ENCODE measurements around the gene WFDC5.
"Not testable (repeated sequence)": the region's sequence is repeated elsewhere in the genome, so short reads cannot be mapped to it uniquely, and the experiment has no call there.

Gene WFDC5

GRCh38 chr20:45114465-45115385 is at the start of gene WFDC5:
TSS of gene WFDC5 (minus strand) at chr20:45115174. CDS start at chr20:45115083, 91 bp downstream.
- H3K4me3 ChIP-seq (ENCODE audit: low read length), result no peak within 1 kb of the TSS
- no peaks in the 10 kb centered on the region for H3K27me3 ChIP-seq (ENCODE audit: control insufficient read depth, insufficient read depth, low read length)
- no peak within 1 kb of the TSS for H3K27ac ChIP-seq (ENCODE audit: low read length)
- DNase-seq (ENCODE audit: low read depth, low spot score), result no peak
- no CpG with 5 or more reads among the region's 16 CpGs for WGBS (ENCODE audit: insufficient coverage, insufficient read length)
- H3K9me3 ChIP-seq (ENCODE audit: control insufficient read depth, insufficient read depth, low read length), result no peaks in the 10 kb centered on the region
- peaks cover 1% of the 10 kb centered on the region for H3K4me1 ChIP-seq (ENCODE audit: control insufficient read depth, insufficient read depth, low read length)
- H3K36me3 ChIP-seq (ENCODE audit: control insufficient read depth, insufficient read depth, low read length), result no peaks in the 10 kb centered on the region

- no CpG with 5 or more reads among the region's 1 CpG for WGBS (ENCODE audit: insufficient coverage, insufficient read length)
- Histone ChIP-seq H3K9me3 (ENCODE audit: control insufficient read depth, insufficient read depth, low read length) (no peaks in the 10 kb centered on the region), H3K36me3 (ENCODE audit: control insufficient read depth, insufficient read depth, low read length) (no peaks in the 10 kb centered on the region), H3K4me3 (ENCODE audit: low read length) (no peak overlapping the region), H3K27ac (ENCODE audit: low read length) (no peak overlapping the region), H3K27me3 (ENCODE audit: control insufficient read depth, insufficient read depth, low read length) (no peaks in the 10 kb centered on the region), H3K4me1 (ENCODE audit: control insufficient read depth, insufficient read depth, low read length) (no peaks in the 10 kb centered on the region)
- DNase-seq (ENCODE audit: low read depth, low spot score), result no peak
Measured at GRCh38 chr20:45163083-45163803, 48.3 kb upstream of the WFDC5 start.

- Histone ChIP-seq H3K27me3 (ENCODE audit: control insufficient read depth, insufficient read depth, low read length) (no peaks in the 10 kb centered on the region), H3K36me3 (ENCODE audit: control insufficient read depth, insufficient read depth, low read length) (no peaks in the 10 kb centered on the region), H3K9me3 (ENCODE audit: control insufficient read depth, insufficient read depth, low read length) (no peaks in the 10 kb centered on the region), H3K4me1 (ENCODE audit: control insufficient read depth, insufficient read depth, low read length) (no peaks in the 10 kb centered on the region), H3K27ac (ENCODE audit: low read length) (no peak overlapping the region), H3K4me3 (ENCODE audit: low read length) (no peak overlapping the region)
- no peak for DNase-seq (ENCODE audit: low read depth, low spot score)
- WGBS (ENCODE audit: insufficient coverage, insufficient read length), result no CpG with 5 or more reads among the region's 1 CpG
Measured at GRCh38 chr20:45157962-45158361, 43.0 kb upstream of the WFDC5 start.

GRCh38 chr20:45156713-45157112 is 41.7 kb upstream of the WFDC5 start:
- H3K27me3 ChIP-seq (ENCODE audit: control insufficient read depth, insufficient read depth, low read length), result no peaks in the 10 kb centered on the region
- no peak overlapping the region for H3K27ac ChIP-seq (ENCODE audit: low read length)
- no peaks in the 10 kb centered on the region for H3K36me3 ChIP-seq (ENCODE audit: control insufficient read depth, insufficient read depth, low read length)
- no CpG with 5 or more reads among the region's 2 CpGs for WGBS (ENCODE audit: insufficient coverage, insufficient read length)
- no peak for DNase-seq (ENCODE audit: low read depth, low spot score)
- H3K9me3 ChIP-seq (ENCODE audit: control insufficient read depth, insufficient read depth, low read length), result no peaks in the 10 kb centered on the region
- H3K4me1 ChIP-seq (ENCODE audit: control insufficient read depth, insufficient read depth, low read length), result no peaks in the 10 kb centered on the region
- H3K4me3 ChIP-seq (ENCODE audit: low read length), result no peak overlapping the region

GRCh38 chr20:45154794-45155193 is 39.8 kb upstream of the WFDC5 start:
- no CpG with 5 or more reads among the region's 1 CpG for WGBS (ENCODE audit: insufficient coverage, insufficient read length)
- H3K4me1 ChIP-seq (ENCODE audit: control insufficient read depth, insufficient read depth, low read length); H3K27me3 ChIP-seq (ENCODE audit: control insufficient read depth, insufficient read depth, low read length); H3K27ac ChIP-seq (ENCODE audit: low read length); H3K36me3 ChIP-seq (ENCODE audit: control insufficient read depth, insufficient read depth, low read length); H3K4me3 ChIP-seq (ENCODE audit: low read length); DNase-seq (ENCODE audit: low read depth, low spot score); H3K9me3 ChIP-seq (ENCODE audit: control insufficient read depth, insufficient read depth, low read length): not testable (repeated sequence)

GRCh38 chr20:45154183-45154582 is 39.2 kb upstream of the WFDC5 start:
- no peaks in the 10 kb centered on the region for H3K9me3 ChIP-seq (ENCODE audit: control insufficient read depth, insufficient read depth, low read length)
- no peaks in the 10 kb centered on the region for H3K36me3 ChIP-seq (ENCODE audit: control insufficient read depth, insufficient read depth, low read length)
- no CpG with 5 or more reads among the region's 3 CpGs for WGBS (ENCODE audit: insufficient coverage, insufficient read length)
- no peaks in the 10 kb centered on the region; the same call in 1 of the 2 replicates for H3K4me1 ChIP-seq (ENCODE audit: control insufficient read depth, insufficient read depth, low read length)
- no peak overlapping the region for H3K4me3 ChIP-seq (ENCODE audit: low read length)
- H3K27ac ChIP-seq (ENCODE audit: low read length), result no peak overlapping the region
- no peaks in the 10 kb centered on the region for H3K27me3 ChIP-seq (ENCODE audit: control insufficient read depth, insufficient read depth, low read length)
- DNase-seq (ENCODE audit: low read depth, low spot score), result no peak

DNA sequence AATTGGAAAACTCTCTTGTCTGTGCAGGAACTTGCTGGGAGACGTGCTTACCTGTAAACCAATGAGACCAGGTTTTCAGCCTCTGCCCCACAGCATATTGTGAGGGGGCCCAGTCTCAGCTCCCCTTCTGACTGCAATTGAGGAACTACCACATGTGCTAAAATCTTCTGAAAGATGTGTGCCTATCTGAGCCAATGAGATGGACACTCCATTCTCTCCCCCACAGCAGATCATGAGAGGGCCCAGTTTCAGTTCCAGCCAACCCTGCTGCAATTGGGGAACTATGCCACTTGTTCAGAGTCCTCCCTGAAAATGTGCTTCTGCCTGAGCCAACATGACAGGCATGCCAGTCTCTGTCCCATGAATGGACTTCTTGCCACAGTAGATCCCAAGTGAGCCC is 38.8 kb upstream of the WFDC5 start:
- no peak for DNase-seq (ENCODE audit: low read depth, low spot score)
- WGBS (ENCODE audit: insufficient coverage, insufficient read length), result no CpG with 5 or more reads among the region's 1 CpG
- Histone ChIP-seq H3K4me3 (ENCODE audit: low read length) (no peak overlapping the region), H3K27ac (ENCODE audit: low read length) (no peak overlapping the region), H3K4me1 (ENCODE audit: control insufficient read depth, insufficient read depth, low read length) (no peaks in the 10 kb centered on the region; the same call in 1 of the 2 replicates), H3K9me3 (ENCODE audit: control insufficient read depth, insufficient read depth, low read length) (no peaks in the 10 kb centered on the region), H3K27me3 (ENCODE audit: control insufficient read depth, insufficient read depth, low read length) (no peaks in the 10 kb centered on the region), H3K36me3 (ENCODE audit: control insufficient read depth, insufficient read depth, low read length) (no peaks in the 10 kb centered on the region)

GRCh38 chr20:45153147-45153546 is 38.2 kb upstream of the WFDC5 start:
- WGBS (ENCODE audit: insufficient coverage, insufficient read length), result no CpG with 5 or more reads among the region's 3 CpGs
- no peak overlapping the region for H3K4me3 ChIP-seq (ENCODE audit: low read length)
- no peak overlapping the region for H3K27ac ChIP-seq (ENCODE audit: low read length)
- DNase-seq (ENCODE audit: low read depth, low spot score), result no peak
- no peaks in the 10 kb centered on the region; the same call in 1 of the 2 replicates for H3K4me1 ChIP-seq (ENCODE audit: control insufficient read depth, insufficient read depth, low read length)
- H3K9me3 ChIP-seq (ENCODE audit: control insufficient read depth, insufficient read depth, low read length), result no peaks in the 10 kb centered on the region
- no peaks in the 10 kb centered on the region for H3K27me3 ChIP-seq (ENCODE audit: control insufficient read depth, insufficient read depth, low read length)
- no peaks in the 10 kb centered on the region for H3K36me3 ChIP-seq (ENCODE audit: control insufficient read depth, insufficient read depth, low read length)

DNA sequence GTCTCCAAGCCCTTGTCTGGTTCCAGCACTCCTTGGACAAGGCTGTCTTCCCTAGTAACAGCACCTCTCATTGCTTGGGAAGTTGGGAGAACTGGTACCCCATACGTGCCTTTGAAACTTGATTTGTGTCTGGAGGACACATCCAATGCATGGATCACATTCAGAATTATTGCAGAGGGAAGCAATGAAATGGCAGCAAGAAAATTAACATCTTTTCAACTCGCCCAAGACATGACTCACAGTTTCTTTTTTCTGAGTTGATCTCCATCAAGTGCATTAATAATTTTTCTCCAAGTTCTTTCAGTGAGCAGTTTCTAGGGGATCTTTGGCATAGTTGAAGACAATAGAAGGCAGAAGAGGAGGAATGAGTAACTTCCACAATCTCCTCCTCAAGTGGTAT is 37.4 kb upstream of the WFDC5 start:
- WGBS (ENCODE audit: insufficient coverage, insufficient read length), result no CpG with 5 or more reads among the region's 2 CpGs
- no peaks in the 10 kb centered on the region; the same call in 1 of the 2 replicates for H3K4me1 ChIP-seq (ENCODE audit: control insufficient read depth, insufficient read depth, low read length)
- no peaks in the 10 kb centered on the region for H3K36me3 ChIP-seq (ENCODE audit: control insufficient read depth, insufficient read depth, low read length)

GRCh38 chr20:45149062-45149461 is 34.1 kb upstream of the WFDC5 start:
- no peaks in the 10 kb centered on the region; the same call in 1 of the 2 replicates for H3K4me1 ChIP-seq (ENCODE audit: control insufficient read depth, insufficient read depth, low read length)
- no CpG with 5 or more reads among the region's 3 CpGs for WGBS (ENCODE audit: insufficient coverage, insufficient read length)
- no peak overlapping the region for H3K4me3 ChIP-seq (ENCODE audit: low read length)
- no peak for DNase-seq (ENCODE audit: low read depth, low spot score)
- no peaks in the 10 kb centered on the region for H3K36me3 ChIP-seq (ENCODE audit: control insufficient read depth, insufficient read depth, low read length)
- no peak overlapping the region for H3K27ac ChIP-seq (ENCODE audit: low read length)
- H3K27me3 ChIP-seq (ENCODE audit: control insufficient read depth, insufficient read depth, low read length), result no peaks in the 10 kb centered on the region; the same call in 1 of the 2 replicates
- no peaks in the 10 kb centered on the region for H3K9me3 ChIP-seq (ENCODE audit: control insufficient read depth, insufficient read depth, low read length)

More for the DNA sequence above, 37.4 kb upstream of the WFDC5 start:
- Histone ChIP-seq H3K4me3 (ENCODE audit: low read length) (no peak overlapping the region), H3K27ac (ENCODE audit: low read length) (no peak overlapping the region), H3K9me3 (ENCODE audit: control insufficient read depth, insufficient read depth, low read length) (no peaks in the 10 kb centered on the region), H3K27me3 (ENCODE audit: control insufficient read depth, insufficient read depth, low read length) (no peaks in the 10 kb centered on the region)
- no peak for DNase-seq (ENCODE audit: low read depth, low spot score)

Measured in iPS DF 6.9 (cell line).